OCI-LY7 (cell line): ENCODE data around the gene KIF1A.

ENCODE experiments used
- CTCF ChIP-seq: fragments of 200-600 bp; sonication (generic); conservative IDR thresholded peaks from 2 replicates; pipeline ENCODE4 v1.5.1; 2014; ENCODE audit warnings: mild to moderate bottlenecking, antibody characterized with exemption, low read length, moderate library complexity, mixed read lengths
- EZH2phosphoT487 ChIP-seq: fragments of 200-600 bp; sonication (generic); IDR thresholded peaks from 2 replicates; pipeline ENCODE4 v1.6.1; 2018; ENCODE audit warnings: low read depth, borderline replicate concordance, mild to moderate bottlenecking, mixed run types, antibody characterized with exemption, low read length, moderate library complexity, mixed read lengths

GRCh38 chr2:240672701-240673190 is 147.3 kb downstream of the KIF1A start:
- TF ChIP-seq EZH2phosphoT487 (no peak), CTCF (no peak)
